ENCODE measurements around the gene F10.

GRCh38 chr13:113091211-113091771 lies 31.3 kb upstream of the F10 start:
- TF ChIP-seq, protein P1, sequence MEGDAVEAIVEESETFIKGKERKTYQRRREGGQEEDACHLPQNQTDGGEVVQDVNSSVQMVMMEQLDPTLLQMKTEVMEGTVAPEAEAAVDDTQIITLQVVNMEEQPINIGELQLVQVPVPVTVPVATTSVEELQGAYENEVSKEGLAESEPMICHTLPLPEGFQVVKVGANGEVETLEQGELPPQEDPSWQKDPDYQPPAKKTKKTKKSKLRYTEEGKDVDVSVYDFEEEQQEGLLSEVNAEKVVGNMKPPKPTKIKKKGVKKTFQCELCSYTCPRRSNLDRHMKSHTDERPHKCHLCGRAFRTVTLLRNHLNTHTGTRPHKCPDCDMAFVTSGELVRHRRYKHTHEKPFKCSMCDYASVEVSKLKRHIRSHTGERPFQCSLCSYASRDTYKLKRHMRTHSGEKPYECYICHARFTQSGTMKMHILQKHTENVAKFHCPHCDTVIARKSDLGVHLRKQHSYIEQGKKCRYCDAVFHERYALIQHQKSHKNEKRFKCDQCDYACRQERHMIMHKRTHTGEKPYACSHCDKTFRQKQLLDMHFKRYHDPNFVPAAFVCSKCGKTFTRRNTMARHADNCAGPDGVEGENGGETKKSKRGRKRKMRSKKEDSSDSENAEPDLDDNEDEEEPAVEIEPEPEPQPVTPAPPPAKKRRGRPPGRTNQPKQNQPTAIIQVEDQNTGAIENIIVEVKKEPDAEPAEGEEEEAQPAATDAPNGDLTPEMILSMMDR (IDR thresholded peaks at IDR 0.05): no peak
- TF ChIP-seq POLR2A (IDR thresholded peaks at IDR 0.05): no peak
